GM12864 (cell line): ENCODE data around the gene KRT1.

Source experiments
- DNase-seq: peaks from one replicate; pipeline ENCODE4 v3.0.0-alpha.2; 2011; ENCODE audit warnings: low read depth
- H3K4me3 ChIP-seq: 2 replicates; pipeline ENCODE4 v1.5.1; 2011; ENCODE audit warnings: mild to moderate bottlenecking, low read depth, low read length, control low read depth
- CTCF ChIP-seq: IDR thresholded peaks from 2 replicates; pipeline ENCODE4 v1.5.1; 2011; ENCODE audit warnings: low read depth, mild to moderate bottlenecking, moderate library complexity, low read length, control low read depth, inconsistent platforms; ENCODE audit errors: missing control alignments

The KRT1 gene

GRCh38 chr12:52689239-52689638, 9.0 kb upstream of the KRT1 start:
- H3K4me3 ChIP-seq = no peak overlapping the region
- DNase-seq = no peak
- no peak for TF ChIP-seq CTCF

- TF ChIP-seq CTCF = no peak
- no peak overlapping the region for H3K4me3 ChIP-seq
- no peak for DNase-seq
Measured at GRCh38 chr12:52688481-52688880, 8.3 kb upstream of the KRT1 start.

- no peak for DNase-seq
- TF ChIP-seq CTCF = no peak
- no peak overlapping the region for H3K4me3 ChIP-seq
Measured at GRCh38 chr12:52687497-52688385, 7.5 kb upstream of the KRT1 start.

GRCh38 chr12:52686756-52687487, 6.7 kb upstream of the KRT1 start:
- H3K4me3 ChIP-seq = no peak overlapping the region
- no peak for DNase-seq
- no peak for TF ChIP-seq CTCF

GRCh38 chr12:52686063-52686462, 5.9 kb upstream of the KRT1 start:
- no peak for TF ChIP-seq CTCF
- H3K4me3 ChIP-seq = no peak overlapping the region
- no peak for DNase-seq

GRCh38 chr12:52685406-52685890, 5.2 kb upstream of the KRT1 start:
- DNase-seq = no peak
- TF ChIP-seq CTCF = no peak
- no peak overlapping the region for H3K4me3 ChIP-seq

- no peak for TF ChIP-seq CTCF
- H3K4me3 ChIP-seq = no peak overlapping the region
- no peak for DNase-seq
Measured at GRCh38 chr12:52684431-52684830, 4.2 kb upstream of the KRT1 start.
